Immature natural killer cell (primary cell): ENCODE measurements around the gene SLC7A8. TPM values are rescaled to one million over a fixed set of nuclear protein-coding genes. Genes with fewer than 3 reads are reported as not detected.
A peak's percentile ranks its signal among the peaks of the same experiment; 100 is the strongest.

Experiments
- DNase-seq, 3 donors: peaks; one replicate each; pipeline ENCODE4 v3.0.0; 2022; ENCODE audit warnings: mixed read lengths in 1 of 3
- H3K27ac Mint-ChIP-seq, 6 donors: one replicate each; pipeline ENCODE4 v1.8.0; 2020; ENCODE audit warnings: mixed read lengths in 6 of 6, mild to moderate bottlenecking in 5 of 6, inconsistent platforms in 4 of 6, moderate library complexity in 3 of 6
- H3K27me3 Mint-ChIP-seq, 3 donors: one replicate each; pipeline ENCODE4 v1.8.0; 2020 to 2021; ENCODE audit warnings: low read depth in 3 of 3, mild to moderate bottlenecking in 3 of 3, mixed read lengths in 3 of 3, moderate library complexity in 3 of 3, inconsistent platforms in 1 of 3
- H3K36me3 Mint-ChIP-seq, 3 donors: one replicate each; pipeline ENCODE4 v1.8.0; 2020; ENCODE audit warnings: mixed read lengths in 3 of 3, inconsistent platforms in 2 of 3, mild to moderate bottlenecking in 2 of 3
- H3K4me1 Mint-ChIP-seq, 2 donors: one replicate each; pipeline ENCODE4 v1.8.0; 2020; ENCODE audit warnings: inconsistent platforms in 2 of 2, mild to moderate bottlenecking in 2 of 2, mixed read lengths in 2 of 2, moderate library complexity in 1 of 2
- H3K4me3 Mint-ChIP-seq, 5 donors: one replicate each; pipeline ENCODE4 v1.8.0; 2020; ENCODE audit warnings: mild to moderate bottlenecking in 5 of 5, mixed read lengths in 5 of 5, inconsistent platforms in 3 of 5, moderate library complexity in 3 of 5
- H3K9me3 Mint-ChIP-seq, 6 donors: one replicate each; pipeline ENCODE4 v1.8.0; 2020; ENCODE audit warnings: mild to moderate bottlenecking in 6 of 6, mixed read lengths in 6 of 6, inconsistent platforms in 4 of 6, moderate library complexity in 3 of 6
- polyA plus RNA-seq, 3 donors: library from polyadenylated mRNA; unstranded; fragments of 300-500 nt; fragmentation: Illumina TruSeq; gene quantifications; one replicate each; pipeline ENCODE4 v1.2.3, GENCODE V29; 2021

The SLC7A8 gene
- polyA plus RNA-seq, 3 donors from 2014 or later, result 0.45 TPM; not detected in 2

DNA sequence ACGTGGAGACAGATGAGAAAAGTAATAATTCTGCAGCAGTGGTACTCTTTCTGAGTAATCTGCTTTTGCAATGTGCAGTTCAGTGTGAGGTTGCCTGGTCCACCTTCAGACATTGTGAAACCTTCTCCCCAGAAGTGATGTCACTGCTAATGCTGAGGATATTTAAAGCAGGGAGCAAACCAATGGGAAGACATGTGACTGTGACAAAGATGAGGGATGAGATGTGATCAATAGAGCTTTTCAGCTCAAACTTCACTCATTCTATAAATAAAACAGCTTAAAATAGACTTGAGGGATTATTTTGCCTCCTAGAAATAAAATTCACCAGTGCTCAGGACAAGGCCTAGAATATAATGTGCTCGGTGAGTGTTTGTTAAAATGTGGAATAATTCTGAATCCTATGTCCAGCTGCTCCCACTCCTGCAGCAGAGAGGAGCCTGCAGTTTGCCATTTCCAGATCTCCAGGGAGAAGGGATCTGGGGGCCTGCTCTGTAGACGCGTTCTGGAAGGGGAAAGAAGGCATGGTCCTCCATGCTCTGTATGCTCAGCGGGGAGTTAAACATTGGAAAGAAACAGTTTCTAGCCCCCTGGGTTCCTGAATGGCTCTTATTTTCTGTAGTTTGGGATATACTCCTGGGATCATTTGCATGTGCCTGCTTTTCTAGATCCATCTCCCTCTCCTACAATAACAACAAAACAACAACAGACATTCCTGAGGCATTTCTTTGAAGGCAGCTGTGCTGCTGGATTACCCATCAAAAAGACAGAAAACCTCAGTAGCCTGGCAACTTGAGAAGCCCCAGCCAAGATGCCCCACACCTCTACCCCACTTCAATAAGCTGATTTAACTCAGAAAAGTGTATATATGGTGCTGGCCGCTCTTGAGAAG, 8.9 kb downstream of the SLC7A8 start:
- DNase-seq, result no peak
- Mint-ChIP-seq H3K27me3 (peaks cover 4 to 17% (median 9%) of the 10 kb centered on the region in 3 donors), H3K27ac (no peak overlapping the region), H3K9me3 (no peaks in the 10 kb centered on the region), H3K4me3 (no peak overlapping the region), H3K36me3 (no peaks in the 10 kb centered on the region), H3K4me1 (no peaks in the 10 kb centered on the region)

DNA sequence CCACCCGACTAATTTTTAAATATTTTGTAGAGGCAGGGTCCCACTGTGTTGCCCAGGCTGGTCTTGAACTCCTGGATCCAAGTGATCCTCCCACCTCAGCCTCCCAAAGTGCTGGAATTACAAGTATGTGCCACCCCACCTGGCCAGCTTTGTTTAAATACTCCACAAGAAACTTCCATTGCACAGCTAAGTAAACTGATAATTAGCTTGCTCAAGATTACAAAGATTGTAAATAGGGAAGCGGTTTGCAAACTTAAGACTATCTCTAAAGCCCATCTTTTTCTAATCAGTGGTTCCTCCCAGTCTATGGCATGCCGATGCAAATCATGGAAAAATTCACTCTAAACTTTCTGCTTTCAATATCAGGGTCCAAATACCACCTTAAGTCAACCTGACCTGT, 9.7 kb downstream of the SLC7A8 start:
- no peak for DNase-seq
- peaks cover 3 to 9% (median 9%) of the 10 kb centered on the region in 3 donors for H3K27me3 Mint-ChIP-seq
- H3K27ac Mint-ChIP-seq, result no peak overlapping the region
- no peaks in the 10 kb centered on the region for H3K36me3 Mint-ChIP-seq
- no peaks in the 10 kb centered on the region for H3K9me3 Mint-ChIP-seq
- H3K4me1 Mint-ChIP-seq, result no peaks in the 10 kb centered on the region
- no peak overlapping the region for H3K4me3 Mint-ChIP-seq

DNA sequence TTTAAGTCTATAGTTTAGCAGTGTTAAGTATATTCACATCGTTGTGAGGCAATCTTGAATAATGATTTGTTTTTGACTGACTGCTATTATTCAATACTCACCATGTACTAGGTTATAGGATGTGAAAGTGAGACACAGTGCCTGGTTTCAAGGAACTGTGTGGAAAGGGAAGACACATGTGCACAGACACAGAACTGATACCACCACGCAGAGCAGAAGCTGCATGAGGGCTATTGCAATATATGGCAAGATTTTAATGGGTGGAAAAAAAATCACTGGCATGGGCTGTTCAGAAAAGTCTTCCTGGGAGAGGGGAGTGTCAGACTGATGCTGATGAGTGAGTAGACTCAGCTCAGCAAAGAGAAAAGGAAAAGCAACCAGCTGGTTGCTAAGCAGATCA, 10.4 kb downstream of the SLC7A8 start:
- H3K9me3 Mint-ChIP-seq, result no peaks in the 10 kb centered on the region
- no peak for DNase-seq
- no peaks in the 10 kb centered on the region for H3K4me1 Mint-ChIP-seq
- no peak overlapping the region for H3K4me3 Mint-ChIP-seq
- no peaks in the 10 kb centered on the region for H3K36me3 Mint-ChIP-seq
- H3K27me3 Mint-ChIP-seq, result peaks cover 2 to 9% (median 9%) of the 10 kb centered on the region in 3 donors
- H3K27ac Mint-ChIP-seq, result no peak overlapping the region

DNA sequence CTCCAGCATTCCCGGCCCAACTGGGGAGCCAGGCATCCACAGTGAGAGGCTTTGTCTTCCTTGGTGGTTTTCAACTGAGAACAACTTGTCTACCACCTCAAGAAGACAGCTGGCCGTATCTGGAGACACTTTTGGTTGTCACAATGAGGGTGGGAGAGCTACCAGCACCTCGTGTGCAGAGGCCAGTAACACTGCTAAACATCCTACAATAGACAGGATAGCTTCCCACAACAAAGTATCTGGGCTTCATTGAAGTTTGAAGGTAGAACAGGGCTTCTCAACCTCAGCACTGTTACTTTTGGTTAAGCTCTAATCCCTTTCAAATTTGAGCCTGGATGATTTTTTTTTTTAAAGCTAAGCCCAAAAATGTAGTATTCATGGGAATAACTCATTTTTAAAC, 10.9 kb downstream of the SLC7A8 start:
- Mint-ChIP-seq H3K4me1 (no peaks in the 10 kb centered on the region), H3K27me3 (peaks cover 2 to 9% (median 8%) of the 10 kb centered on the region in 3 donors), H3K9me3 (no peaks in the 10 kb centered on the region), H3K36me3 (no peaks in the 10 kb centered on the region), H3K27ac (no peak overlapping the region), H3K4me3 (no peak overlapping the region)
- no peak for DNase-seq

DNA sequence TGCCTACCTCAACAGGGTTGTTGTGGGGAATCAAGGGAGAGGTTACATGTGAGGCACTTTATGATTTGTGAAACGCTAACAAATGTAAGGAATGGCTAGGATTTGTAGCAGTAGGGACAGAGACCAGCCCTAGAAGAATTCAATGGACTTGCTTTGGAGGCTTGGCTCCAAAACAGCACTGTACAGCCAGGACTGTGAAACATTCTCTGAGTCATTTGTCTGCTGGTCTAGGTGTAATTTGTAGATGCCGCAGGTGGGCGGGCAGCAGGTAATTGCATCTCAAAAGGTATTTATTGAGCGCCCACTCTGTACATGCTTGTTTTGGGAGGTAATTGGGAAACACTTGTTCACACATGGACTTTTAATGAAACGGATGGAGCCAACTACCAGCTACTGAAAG, 11.4 kb downstream of the SLC7A8 start:
- no peak overlapping the region for H3K4me3 Mint-ChIP-seq
- H3K36me3 Mint-ChIP-seq, result no peaks in the 10 kb centered on the region
- H3K9me3 Mint-ChIP-seq, result no peaks in the 10 kb centered on the region
- no peak overlapping the region for H3K27ac Mint-ChIP-seq
- peaks cover 2 to 9% (median 7%) of the 10 kb centered on the region in 3 donors for H3K27me3 Mint-ChIP-seq
- no peak for DNase-seq
- H3K4me1 Mint-ChIP-seq, result no peaks in the 10 kb centered on the region

DNA sequence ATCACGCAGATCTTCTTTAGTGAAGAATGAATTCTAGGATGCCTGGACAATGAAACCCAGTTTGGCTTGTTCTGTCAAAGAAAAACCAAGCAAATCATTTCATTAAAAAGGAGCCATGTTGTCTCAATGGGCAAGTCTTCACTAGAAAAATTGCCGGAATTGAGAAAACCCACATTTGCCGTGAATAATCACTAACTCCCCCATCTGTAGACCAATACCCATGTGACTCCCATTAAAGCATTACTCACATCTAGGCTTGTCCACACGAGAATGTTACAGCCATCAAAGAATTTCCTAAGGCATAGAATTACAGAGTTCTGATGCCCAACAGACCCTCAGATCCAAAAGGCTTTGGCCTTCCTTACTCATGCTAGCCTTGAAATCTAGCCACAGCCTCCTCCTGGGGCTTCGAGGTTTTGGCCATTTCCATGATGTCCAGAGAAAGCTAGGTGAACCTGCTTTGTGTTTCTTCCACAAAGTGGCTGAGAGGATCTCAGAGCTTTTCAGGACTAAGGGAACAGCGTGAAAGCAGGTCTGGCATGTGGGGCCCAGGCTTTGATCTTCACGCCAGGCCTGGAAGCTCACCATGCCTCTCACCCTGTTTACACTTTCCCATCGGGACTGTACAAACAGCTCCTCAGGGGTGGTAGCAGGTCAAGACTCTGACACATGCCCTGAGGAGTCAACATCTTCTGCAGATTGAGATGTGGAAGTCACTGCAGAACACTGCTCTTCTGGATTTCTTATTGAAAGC, 12.1 kb downstream of the SLC7A8 start:
- Mint-ChIP-seq H3K4me1 (no peaks in the 10 kb centered on the region), H3K27ac (no peak overlapping the region), H3K36me3 (no peaks in the 10 kb centered on the region), H3K9me3 (no peaks in the 10 kb centered on the region), H3K4me3 (no peak overlapping the region), H3K27me3 (peaks cover 2 to 9% (median 7%) of the 10 kb centered on the region in 3 donors)
- no peak for DNase-seq

DNA sequence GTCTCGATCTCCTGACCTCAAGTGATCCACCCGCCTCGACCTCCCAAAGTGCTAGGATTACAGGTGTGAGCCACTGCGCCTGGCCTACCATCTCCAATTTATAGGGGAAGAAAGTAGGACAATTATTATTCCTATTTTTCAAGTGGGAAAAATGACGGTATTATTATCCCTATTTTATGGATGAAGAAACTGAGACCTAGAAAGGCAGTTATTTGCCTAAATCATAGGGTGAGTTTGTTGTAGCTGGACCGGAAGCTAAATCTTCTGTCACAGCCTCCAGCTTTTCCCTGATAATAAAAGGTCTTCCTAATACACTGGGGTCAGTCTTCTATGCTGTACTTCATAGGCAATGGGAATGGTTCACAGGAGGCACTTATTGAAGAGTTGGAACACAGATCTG, 13.8 kb downstream of the SLC7A8 start:
- Mint-ChIP-seq H3K27me3 (peaks cover 5 to 9% (median 5%) of the 10 kb centered on the region in 3 donors), H3K36me3 (no peaks in the 10 kb centered on the region), H3K9me3 (no peaks in the 10 kb centered on the region), H3K4me1 (no peaks in the 10 kb centered on the region), H3K4me3 (no peak overlapping the region), H3K27ac (no peak overlapping the region)
- DNase-seq, result no peak

DNA sequence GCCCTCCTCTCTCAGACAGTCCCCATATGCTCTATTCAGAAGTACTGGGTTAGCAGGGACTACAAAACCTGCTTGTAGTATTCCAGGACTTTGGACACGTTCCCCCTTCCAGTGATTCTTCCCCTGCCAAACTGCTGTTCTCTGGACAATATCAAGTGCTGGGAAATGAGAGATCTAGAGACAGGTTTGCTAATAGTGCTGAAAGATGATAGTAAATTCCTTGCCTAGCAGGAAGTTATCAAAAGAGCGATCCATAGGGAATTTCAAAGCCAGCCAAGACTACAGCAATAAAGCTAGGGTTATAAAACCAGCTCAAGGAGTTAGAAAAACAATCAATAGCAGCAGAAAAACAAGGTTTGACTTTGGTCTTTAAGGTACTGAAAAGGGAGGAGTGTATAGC, 15.2 kb downstream of the SLC7A8 start:
- H3K36me3 Mint-ChIP-seq, result no peaks in the 10 kb centered on the region
- no peaks in the 10 kb centered on the region for H3K4me1 Mint-ChIP-seq
- H3K27me3 Mint-ChIP-seq, result peaks cover 3 to 9% (median 4%) of the 10 kb centered on the region in 3 donors
- DNase-seq, result no peak
- no peaks in the 10 kb centered on the region for H3K9me3 Mint-ChIP-seq
- H3K27ac Mint-ChIP-seq, result no peak overlapping the region
- H3K4me3 Mint-ChIP-seq, result no peak overlapping the region

DNA sequence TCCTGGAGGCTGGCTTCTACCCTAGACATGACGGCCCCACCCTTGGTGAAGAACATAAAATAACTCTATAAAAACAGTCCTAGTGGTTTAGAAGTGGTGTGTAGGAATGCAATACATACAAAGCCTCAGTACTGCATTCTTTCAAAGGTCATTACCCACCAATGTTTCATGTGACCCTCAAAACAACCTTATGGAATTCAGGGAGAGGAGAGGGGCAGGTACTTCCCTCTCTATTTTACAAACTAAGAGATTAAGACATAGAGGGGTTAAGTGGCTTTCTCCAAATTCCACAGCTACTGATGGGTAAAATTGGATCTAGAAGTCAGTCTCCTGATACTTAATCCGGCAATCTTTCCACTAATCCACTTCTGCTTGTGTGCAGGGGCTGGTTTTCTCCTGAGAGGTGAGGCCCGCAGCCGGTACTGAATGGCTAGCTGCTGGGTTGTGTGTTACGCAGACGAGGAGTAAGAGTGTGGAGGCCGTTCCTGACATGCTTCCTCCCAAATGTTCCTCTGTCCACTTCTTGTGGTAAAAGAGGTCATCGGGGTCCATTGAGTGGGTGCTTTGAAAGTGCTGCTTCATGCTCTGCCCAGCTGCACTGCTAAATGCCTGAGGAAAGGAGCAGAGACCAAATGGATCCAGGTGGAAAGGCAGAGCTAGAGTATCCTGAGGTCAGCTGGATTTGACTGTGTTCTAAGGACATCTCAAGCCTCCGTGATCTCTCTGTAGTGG, 16.2 kb downstream of the SLC7A8 start:
- Mint-ChIP-seq H3K4me3 (no peak overlapping the region), H3K9me3 (no peaks in the 10 kb centered on the region), H3K27me3 (peaks cover 3 to 4% (median 4%) of the 10 kb centered on the region in 3 donors), H3K4me1 (peaks cover 0 to 10% of the 10 kb centered on the region in 2 donors), H3K36me3 (no peaks in the 10 kb centered on the region), H3K27ac (no peak overlapping the region)
- DNase-seq, result no peak

DNA sequence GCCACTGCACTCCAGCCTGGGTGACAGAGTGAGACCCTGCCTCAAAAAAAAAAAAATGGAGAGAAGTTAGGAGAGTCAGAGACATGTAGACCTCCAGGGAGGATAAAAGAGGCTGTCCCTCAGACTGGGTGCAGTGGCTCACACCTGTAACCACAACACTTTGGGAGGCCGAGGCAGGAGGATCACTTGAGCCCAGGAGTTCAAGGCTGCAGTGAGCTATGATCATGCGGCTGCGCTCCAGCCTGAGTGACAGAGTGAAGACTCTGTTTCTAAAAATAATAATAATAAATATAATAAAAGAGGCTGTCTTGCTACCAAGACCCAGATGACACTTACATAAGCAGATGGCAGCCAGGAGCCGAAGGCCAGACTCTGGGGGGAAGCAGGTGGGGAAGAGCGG, 18.5 kb downstream of the SLC7A8 start:
- no peaks in the 10 kb centered on the region for H3K36me3 Mint-ChIP-seq
- no peaks in the 10 kb centered on the region for H3K9me3 Mint-ChIP-seq
- H3K27ac Mint-ChIP-seq, result no peak overlapping the region
- no peak for DNase-seq
- H3K4me3 Mint-ChIP-seq, result no peak overlapping the region
- H3K4me1 Mint-ChIP-seq, result peaks cover 0 to 20% of the 10 kb centered on the region in 2 donors
- peaks cover 0 to 8% (median 4%) of the 10 kb centered on the region in 3 donors for H3K27me3 Mint-ChIP-seq

DNA sequence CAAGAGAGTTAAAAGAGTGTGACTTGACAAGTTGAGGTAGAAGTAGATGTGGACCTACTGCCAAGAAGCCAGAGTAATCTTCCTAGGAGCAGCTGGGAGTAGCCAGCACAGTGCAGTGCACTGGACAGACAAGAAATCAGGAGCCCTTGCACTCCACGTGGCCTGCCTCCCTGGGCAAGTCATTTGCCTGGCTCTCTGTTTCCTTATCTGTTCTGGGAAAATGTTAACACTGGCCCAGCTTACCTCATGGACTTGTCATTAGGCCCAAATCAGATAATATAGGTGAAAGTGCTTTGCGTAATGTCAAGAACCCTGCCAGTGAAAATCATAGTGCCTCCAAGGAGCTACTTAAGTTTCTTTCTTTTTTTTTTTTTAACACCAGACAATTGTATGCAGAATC, 19.2 kb downstream of the SLC7A8 start:
- Mint-ChIP-seq H3K27me3 (peaks cover 1 to 8% (median 4%) of the 10 kb centered on the region in 3 donors), H3K4me1 (peaks cover 0 to 20% of the 10 kb centered on the region in 2 donors), H3K36me3 (no peaks in the 10 kb centered on the region), H3K9me3 (no peaks in the 10 kb centered on the region), H3K27ac (no peak overlapping the region), H3K4me3 (no peak overlapping the region)
- no peak for DNase-seq

DNA sequence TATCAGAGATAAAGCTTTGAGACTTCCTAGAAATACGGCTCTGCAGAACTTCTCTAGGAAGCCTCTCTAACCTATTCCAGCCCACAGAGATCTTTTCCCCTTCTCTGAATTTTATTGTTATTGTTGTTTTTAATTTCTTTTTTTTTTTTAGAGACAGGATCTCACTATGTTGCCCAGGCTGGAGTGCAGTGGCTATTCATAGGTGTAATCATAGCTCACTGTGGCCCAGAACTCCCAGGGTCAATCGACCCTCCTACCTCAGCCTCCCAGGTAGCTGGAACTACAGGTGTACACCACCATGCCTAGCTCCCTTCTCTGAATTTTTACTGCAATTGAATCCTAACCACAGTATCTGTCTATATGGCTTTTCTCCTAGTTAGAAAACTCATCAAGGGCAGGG, 19.6 kb downstream of the SLC7A8 start:
- no peak for DNase-seq
- no peaks in the 10 kb centered on the region for H3K36me3 Mint-ChIP-seq
- no peaks in the 10 kb centered on the region for H3K9me3 Mint-ChIP-seq
- peaks cover 0 to 20% of the 10 kb centered on the region in 2 donors for H3K4me1 Mint-ChIP-seq
- no peak overlapping the region for H3K27ac Mint-ChIP-seq
- H3K27me3 Mint-ChIP-seq, result peaks cover 2 to 8% (median 4%) of the 10 kb centered on the region in 3 donors
- H3K4me3 Mint-ChIP-seq, result no peak overlapping the region

DNA sequence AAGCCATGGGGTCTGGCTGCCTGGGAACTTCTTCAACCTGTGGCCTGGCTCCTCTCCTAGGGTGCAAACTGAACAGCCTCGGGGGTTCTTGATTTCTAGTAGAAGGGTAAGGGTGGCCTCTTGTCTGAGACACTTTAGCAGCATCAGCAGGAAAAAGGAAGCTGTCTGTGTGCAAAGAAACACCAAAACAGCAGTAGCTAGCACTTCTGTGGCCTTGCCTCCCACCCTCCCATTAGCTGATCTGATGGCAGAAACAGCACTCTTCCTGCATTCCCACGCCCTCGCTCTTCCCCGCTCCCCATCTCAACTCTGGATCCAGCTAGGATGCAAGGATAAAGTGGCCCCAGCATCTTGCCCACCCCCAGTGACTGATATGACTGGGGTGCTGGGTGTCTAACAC, 20.7 kb downstream of the SLC7A8 start:
- peak overlapping the region in 1 of 6 donors; percentile 1 for H3K27ac Mint-ChIP-seq
- no peaks in the 10 kb centered on the region for H3K36me3 Mint-ChIP-seq
- no peak for DNase-seq
- peak overlapping the region in 1 of 5 donors; percentile 25 for H3K4me3 Mint-ChIP-seq
- H3K4me1 Mint-ChIP-seq, result peaks cover 0 to 20% of the 10 kb centered on the region in 2 donors
- peaks cover 2 to 11% (median 4%) of the 10 kb centered on the region in 3 donors for H3K27me3 Mint-ChIP-seq
- H3K9me3 Mint-ChIP-seq, result no peaks in the 10 kb centered on the region

DNA sequence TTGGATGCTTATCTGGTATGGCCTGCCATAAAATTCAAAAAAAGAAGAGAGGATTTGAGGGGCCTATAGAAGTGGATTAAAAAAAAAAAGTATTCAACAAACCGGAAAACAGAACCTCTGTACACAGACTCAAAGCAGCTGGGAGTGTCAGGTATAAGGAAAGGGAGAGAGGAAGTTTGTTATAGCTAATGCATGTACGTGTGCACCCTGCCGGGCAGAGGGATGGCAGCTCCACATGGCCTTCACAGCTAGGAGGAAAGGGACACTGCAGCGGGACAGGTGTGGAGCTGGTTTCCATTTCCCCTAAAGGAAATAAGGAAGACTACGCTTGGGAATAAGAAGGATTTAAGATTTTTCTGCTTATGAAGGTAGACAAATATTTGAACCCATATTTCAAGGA, 21.5 kb downstream of the SLC7A8 start:
- Mint-ChIP-seq H3K4me1 (peaks cover 0 to 20% of the 10 kb centered on the region in 2 donors), H3K27ac (peak overlapping the region in 1 of 6 donors; percentile 63), H3K27me3 (peaks cover 2 to 12% (median 4%) of the 10 kb centered on the region in 3 donors), H3K4me3 (no peak overlapping the region), H3K9me3 (no peaks in the 10 kb centered on the region), H3K36me3 (no peaks in the 10 kb centered on the region)
- no peak for DNase-seq
